GM19099 (cell line): ENCODE measurements around the gene CDH18.

Experiments
- POLR2A ChIP-seq: IDR thresholded peaks from 3 replicates; pipeline ENCODE4 v1.6.1; 2011; ENCODE audit warnings: low read depth; ENCODE audit not compliant: insufficient read length; ENCODE audit errors: extremely low read depth

CDH18 gene

GRCh38 chr5:19616701-19617215 lies 371.2 kb downstream of the CDH18 start:
- TF ChIP-seq POLR2A = no peak

- no peak for TF ChIP-seq POLR2A
These were observed 372.3 kb downstream of the CDH18 start for GRCh38 chr5:19615661-19616060.

- no peak for TF ChIP-seq POLR2A
These were observed 372.9 kb downstream of the CDH18 start for GRCh38 chr5:19615071-19615470.

- no peak for TF ChIP-seq POLR2A
These were observed 379.5 kb downstream of the CDH18 start for GRCh38 chr5:19608444-19609002.

- no peak for TF ChIP-seq POLR2A
These were observed 382.1 kb downstream of the CDH18 start for GRCh38 chr5:19605846-19606407.

GRCh38 chr5:19584131-19584530 lies 403.9 kb downstream of the CDH18 start:
- TF ChIP-seq POLR2A = no peak

- no peak for TF ChIP-seq POLR2A
These were observed 410.1 kb downstream of the CDH18 start for GRCh38 chr5:19577882-19578281.

- TF ChIP-seq POLR2A = no peak
These were observed 420.0 kb downstream of the CDH18 start for GRCh38 chr5:19568004-19568403.

GRCh38 chr5:19565466-19565865 lies 422.5 kb downstream of the CDH18 start:
- no peak for TF ChIP-seq POLR2A

GRCh38 chr5:19564036-19564435 lies 424.0 kb downstream of the CDH18 start:
- no peak for TF ChIP-seq POLR2A

GRCh38 chr5:19555876-19556275 lies 432.1 kb downstream of the CDH18 start:
- no peak for TF ChIP-seq POLR2A

GRCh38 chr5:19555436-19555835 lies 432.6 kb downstream of the CDH18 start:
- no peak for TF ChIP-seq POLR2A

- no peak for TF ChIP-seq POLR2A
These were observed 433.5 kb downstream of the CDH18 start for GRCh38 chr5:19554524-19554923.

- no peak for TF ChIP-seq POLR2A
These were observed 440.4 kb downstream of the CDH18 start for GRCh38 chr5:19547640-19548039.

GRCh38 chr5:19546521-19546920 lies 441.5 kb downstream of the CDH18 start:
- TF ChIP-seq POLR2A = no peak

- TF ChIP-seq POLR2A = no peak
These were observed 449.4 kb downstream of the CDH18 start for GRCh38 chr5:19538607-19539006.

GRCh38 chr5:19536387-19536786 lies 451.6 kb downstream of the CDH18 start:
- TF ChIP-seq POLR2A = no peak
